ENCODE data around the gene CDK12.

DNA sequence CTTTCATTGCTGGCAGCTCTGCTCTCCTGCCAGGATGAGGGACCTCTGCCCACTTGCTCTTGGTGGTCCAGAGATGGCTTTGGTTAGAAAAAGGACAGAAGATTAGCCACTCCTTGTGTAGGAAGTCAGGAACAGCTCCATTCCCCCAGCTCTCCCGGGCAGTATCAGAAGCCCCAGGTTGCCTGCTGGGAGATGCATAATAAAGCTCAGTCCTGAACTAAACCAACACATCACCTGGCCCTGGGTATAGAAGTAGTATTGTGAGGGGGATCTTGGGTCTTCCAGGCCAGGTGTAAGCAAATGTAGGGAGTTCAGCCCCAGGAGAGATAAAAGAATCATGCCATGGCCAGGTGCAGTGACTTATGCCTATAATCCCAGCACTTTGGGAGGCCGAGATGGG lies 94.1 kb downstream of the CDK12 start:
- TF ChIP-seq, protein P1, sequence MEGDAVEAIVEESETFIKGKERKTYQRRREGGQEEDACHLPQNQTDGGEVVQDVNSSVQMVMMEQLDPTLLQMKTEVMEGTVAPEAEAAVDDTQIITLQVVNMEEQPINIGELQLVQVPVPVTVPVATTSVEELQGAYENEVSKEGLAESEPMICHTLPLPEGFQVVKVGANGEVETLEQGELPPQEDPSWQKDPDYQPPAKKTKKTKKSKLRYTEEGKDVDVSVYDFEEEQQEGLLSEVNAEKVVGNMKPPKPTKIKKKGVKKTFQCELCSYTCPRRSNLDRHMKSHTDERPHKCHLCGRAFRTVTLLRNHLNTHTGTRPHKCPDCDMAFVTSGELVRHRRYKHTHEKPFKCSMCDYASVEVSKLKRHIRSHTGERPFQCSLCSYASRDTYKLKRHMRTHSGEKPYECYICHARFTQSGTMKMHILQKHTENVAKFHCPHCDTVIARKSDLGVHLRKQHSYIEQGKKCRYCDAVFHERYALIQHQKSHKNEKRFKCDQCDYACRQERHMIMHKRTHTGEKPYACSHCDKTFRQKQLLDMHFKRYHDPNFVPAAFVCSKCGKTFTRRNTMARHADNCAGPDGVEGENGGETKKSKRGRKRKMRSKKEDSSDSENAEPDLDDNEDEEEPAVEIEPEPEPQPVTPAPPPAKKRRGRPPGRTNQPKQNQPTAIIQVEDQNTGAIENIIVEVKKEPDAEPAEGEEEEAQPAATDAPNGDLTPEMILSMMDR (IDR thresholded peaks at IDR 0.05): no peak
- TF ChIP-seq POLR2AphosphoS5 (IDR thresholded peaks at IDR 0.05) (no peak), EP300 (IDR thresholded peaks at IDR 0.05) (no peak)
